ENCODE measurements around the gene HTR3A.

DNA sequence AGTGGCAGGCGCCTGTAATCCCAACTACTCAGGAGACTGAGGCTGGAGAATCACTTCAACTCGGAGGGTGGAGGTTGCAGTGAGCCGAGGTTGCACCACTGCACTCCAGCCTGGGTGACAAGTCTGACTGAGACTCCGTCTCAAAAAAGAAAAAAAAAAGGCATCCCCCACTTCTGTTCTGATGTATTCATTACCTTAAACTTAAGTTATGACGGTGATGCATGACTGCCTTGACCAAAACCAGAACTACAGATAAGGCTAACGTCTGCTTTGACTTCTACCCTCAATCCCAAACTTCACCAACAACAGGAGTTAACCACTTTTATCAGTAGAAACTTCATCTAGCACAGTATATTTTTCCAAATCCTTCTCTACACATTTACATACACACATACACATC, 9.9 kb downstream of the HTR3A start:
- no peak for TF ChIP-seq CTCF (IDR thresholded peaks at IDR 0.05)
- TF ChIP-seq, protein P1, sequence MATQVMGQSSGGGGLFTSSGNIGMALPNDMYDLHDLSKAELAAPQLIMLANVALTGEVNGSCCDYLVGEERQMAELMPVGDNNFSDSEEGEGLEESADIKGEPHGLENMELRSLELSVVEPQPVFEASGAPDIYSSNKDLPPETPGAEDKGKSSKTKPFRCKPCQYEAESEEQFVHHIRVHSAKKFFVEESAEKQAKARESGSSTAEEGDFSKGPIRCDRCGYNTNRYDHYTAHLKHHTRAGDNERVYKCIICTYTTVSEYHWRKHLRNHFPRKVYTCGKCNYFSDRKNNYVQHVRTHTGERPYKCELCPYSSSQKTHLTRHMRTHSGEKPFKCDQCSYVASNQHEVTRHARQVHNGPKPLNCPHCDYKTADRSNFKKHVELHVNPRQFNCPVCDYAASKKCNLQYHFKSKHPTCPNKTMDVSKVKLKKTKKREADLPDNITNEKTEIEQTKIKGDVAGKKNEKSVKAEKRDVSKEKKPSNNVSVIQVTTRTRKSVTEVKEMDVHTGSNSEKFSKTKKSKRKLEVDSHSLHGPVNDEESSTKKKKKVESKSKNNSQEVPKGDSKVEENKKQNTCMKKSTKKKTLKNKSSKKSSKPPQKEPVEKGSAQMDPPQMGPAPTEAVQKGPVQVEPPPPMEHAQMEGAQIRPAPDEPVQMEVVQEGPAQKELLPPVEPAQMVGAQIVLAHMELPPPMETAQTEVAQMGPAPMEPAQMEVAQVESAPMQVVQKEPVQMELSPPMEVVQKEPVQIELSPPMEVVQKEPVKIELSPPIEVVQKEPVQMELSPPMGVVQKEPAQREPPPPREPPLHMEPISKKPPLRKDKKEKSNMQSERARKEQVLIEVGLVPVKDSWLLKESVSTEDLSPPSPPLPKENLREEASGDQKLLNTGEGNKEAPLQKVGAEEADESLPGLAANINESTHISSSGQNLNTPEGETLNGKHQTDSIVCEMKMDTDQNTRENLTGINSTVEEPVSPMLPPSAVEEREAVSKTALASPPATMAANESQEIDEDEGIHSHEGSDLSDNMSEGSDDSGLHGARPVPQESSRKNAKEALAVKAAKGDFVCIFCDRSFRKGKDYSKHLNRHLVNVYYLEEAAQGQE (IDR thresholded peaks at IDR 0.05; ENCODE audit: insufficient read depth in 1 of 2, low read depth in 2 of 2, low read length in 1 of 2) = no peak
- no peak for TF ChIP-seq POLR2AphosphoS5 (IDR thresholded peaks at IDR 0.05; ENCODE audit: low read depth, low read length)
- no peak for TF ChIP-seq SIN3A (IDR thresholded peaks at IDR 0.05; ENCODE audit: borderline replicate concordance, insufficient read depth, low read depth, low read length)

Data from Panc1 (cell line).